Neural cell (in vitro differentiated cells): ENCODE measurements around the gene FOXO1. TPM values are rescaled to one million over a fixed set of nuclear protein-coding genes. Genes with fewer than 3 reads are reported as not detected.

Experiments used
- H2AFZ ChIP-seq: fragments of 200-600, 300-800 bp; sonication (generic), shearing (Covaris generic); 2 replicates; pipeline ENCODE4 v1.6.0; 2014; ENCODE audit warnings: low read depth, mild to moderate bottlenecking, antibody characterized with exemption, low read length, moderate library complexity
- H3F3A ChIP-seq: fragments of 200-600 bp; shearing (Covaris generic); 2 replicates; pipeline ENCODE4 v1.6.1; 2016; ENCODE audit warnings: mild to moderate bottlenecking, moderate library complexity, mixed read lengths, antibody characterized with exemption, low read length; ENCODE audit not compliant: insufficient read depth, poor library complexity, severe bottlenecking
- H3K27ac ChIP-seq: fragments of 200-600, 300-800 bp; sonication (generic), shearing (Covaris generic); 2 replicates; pipeline ENCODE4 v1.5.1; 2014; ENCODE audit warnings: mild to moderate bottlenecking, low read length, moderate library complexity
- H3K27me3 ChIP-seq: fragments of 300-800, 200-600 bp; sonication (generic), shearing (Covaris generic); 2 replicates; pipeline ENCODE4 v1.6.0; 2014; ENCODE audit warnings: mild to moderate bottlenecking, low read depth, low read length, moderate library complexity; ENCODE audit not compliant: insufficient read depth
- H3K36me3 ChIP-seq: fragments of 300-800, 200-600 bp; sonication (generic), shearing (Covaris generic); 2 replicates; pipeline ENCODE4 v1.5.1; 2014; ENCODE audit warnings: mild to moderate bottlenecking, antibody characterized with exemption, low read length, moderate library complexity; ENCODE audit not compliant: insufficient read depth
- H3K4me2 ChIP-seq: fragments of 300-800, 200-600 bp; sonication (generic), shearing (Covaris generic); 2 replicates; pipeline ENCODE4 v1.6.0; 2014; ENCODE audit warnings: mild to moderate bottlenecking, low read length
- H3K4me3 ChIP-seq: fragments of 300-800, 200-600 bp; sonication (generic), shearing (Covaris generic); 2 replicates; pipeline ENCODE4 v1.5.1; 2014; ENCODE audit warnings: mild to moderate bottlenecking, low read length, moderate library complexity
- H3K79me2 ChIP-seq: fragments of 200-600 bp; shearing (Covaris generic); replicated peaks from 2 replicates; pipeline ENCODE4 v1.6.0; 2014; ENCODE audit warnings: mild to moderate bottlenecking, low read length, moderate library complexity; ENCODE audit not compliant: insufficient read depth
- H3K9ac ChIP-seq: fragments of 300-800, 200-600 bp; sonication (generic), shearing (Covaris generic); 2 replicates; pipeline ENCODE4 v1.6.1; 2016; ENCODE audit warnings: mild to moderate bottlenecking, low read length, mixed read lengths
- H3K9me2 ChIP-seq: fragments of 200-600 bp; shearing (Covaris generic); 2 replicates; pipeline ENCODE4 v1.6.1; 2016; ENCODE audit warnings: mild to moderate bottlenecking, low read length, mixed read lengths; ENCODE audit not compliant: insufficient read depth
- H3K9me3 ChIP-seq: fragments of 200-600, 300-800 bp; sonication (generic), shearing (Covaris generic); 2 replicates; pipeline ENCODE4 v1.6.1; 2016; ENCODE audit warnings: mild to moderate bottlenecking, mixed run types, low read length, moderate library complexity, mixed read lengths
- H4K20me1 ChIP-seq: fragments of 200-600 bp; shearing (Covaris generic); 2 replicates; pipeline ENCODE4 v1.6.1; 2016; ENCODE audit warnings: mild to moderate bottlenecking, mixed run types; ENCODE audit not compliant: insufficient read depth
- CTCF ChIP-seq: fragments of 450-650 bp; IDR thresholded peaks from 2 replicates; pipeline ENCODE4 v1.5.1; 2014; ENCODE audit warnings: antibody characterized with exemption, mild to moderate bottlenecking, moderate library complexity; ENCODE audit not compliant: poor library complexity, severe bottlenecking
- EP300 ChIP-seq: fragments of 450-650 bp; conservative IDR thresholded peaks from 2 replicates; pipeline ENCODE4 v1.6.1; 2014; ENCODE audit warnings: antibody characterized with exemption, mild to moderate bottlenecking, moderate library complexity; ENCODE audit not compliant: poor library complexity, severe bottlenecking
- EZH2 ChIP-seq: fragments of 200-600, 300-800 bp; shearing (Covaris generic), sonication (generic); IDR thresholded peaks from 2 replicates; pipeline ENCODE4 v1.6.1; 2014; ENCODE audit warnings: antibody characterized with exemption, low read length, borderline replicate concordance, mild to moderate bottlenecking; ENCODE audit not compliant: insufficient read depth, poor library complexity, severe bottlenecking
- MXI1 ChIP-seq: fragments of 450-650 bp; conservative IDR thresholded peaks from 2 replicates; pipeline ENCODE4 v1.6.1; 2014; ENCODE audit warnings: antibody characterized with exemption, mild to moderate bottlenecking; ENCODE audit not compliant: poor library complexity, severe bottlenecking
- POLR2AphosphoS5 ChIP-seq: IDR thresholded peaks from 2 replicates; pipeline ENCODE4 v1.6.1; 2012
- RAD21 ChIP-seq: fragments of 450-650 bp; conservative IDR thresholded peaks from 2 replicates; pipeline ENCODE4 v1.6.1; 2014; ENCODE audit warnings: antibody characterized with exemption, mild to moderate bottlenecking, moderate library complexity
- SMC3 ChIP-seq: fragments of 450-650 bp; conservative IDR thresholded peaks from 2 replicates; pipeline ENCODE4 v1.6.1; 2014; ENCODE audit warnings: antibody characterized with exemption, mild to moderate bottlenecking, moderate library complexity; ENCODE audit not compliant: poor library complexity
- TAF1 ChIP-seq: IDR thresholded peaks from 2 replicates; pipeline ENCODE4 v1.6.1; 2012; ENCODE audit warnings: low read depth
- polyA plus RNA-seq: library from polyadenylated mRNA; depleted of rRNA; stranded (reverse); fragments of >200 nt; gene quantifications from 2 replicates; pipeline ENCODE4 v1.2.3, GENCODE V29; 2014
- TF ChIP-seq, protein P1 (sequence below): IDR thresholded peaks from 2 replicates; pipeline ENCODE4 v1.6.1; 2012; ENCODE audit warnings: borderline replicate concordance

Gene FOXO1
- polyA plus RNA-seq, 1 donor from 2014 or later = 1.2 TPM

- no peaks in the 10 kb centered on the region for H3K79me2 ChIP-seq
- H3F3A ChIP-seq = no peaks in the 10 kb centered on the region
- H4K20me1 ChIP-seq = no peaks in the 10 kb centered on the region
- no peak overlapping the region for H3K9ac ChIP-seq
- no peaks in the 10 kb centered on the region for H3K27me3 ChIP-seq
- no peaks in the 10 kb centered on the region for H3K9me2 ChIP-seq
- no peaks in the 10 kb centered on the region for H3K36me3 ChIP-seq
- no peak overlapping the region for H3K4me3 ChIP-seq
- TF ChIP-seq, protein P1, sequence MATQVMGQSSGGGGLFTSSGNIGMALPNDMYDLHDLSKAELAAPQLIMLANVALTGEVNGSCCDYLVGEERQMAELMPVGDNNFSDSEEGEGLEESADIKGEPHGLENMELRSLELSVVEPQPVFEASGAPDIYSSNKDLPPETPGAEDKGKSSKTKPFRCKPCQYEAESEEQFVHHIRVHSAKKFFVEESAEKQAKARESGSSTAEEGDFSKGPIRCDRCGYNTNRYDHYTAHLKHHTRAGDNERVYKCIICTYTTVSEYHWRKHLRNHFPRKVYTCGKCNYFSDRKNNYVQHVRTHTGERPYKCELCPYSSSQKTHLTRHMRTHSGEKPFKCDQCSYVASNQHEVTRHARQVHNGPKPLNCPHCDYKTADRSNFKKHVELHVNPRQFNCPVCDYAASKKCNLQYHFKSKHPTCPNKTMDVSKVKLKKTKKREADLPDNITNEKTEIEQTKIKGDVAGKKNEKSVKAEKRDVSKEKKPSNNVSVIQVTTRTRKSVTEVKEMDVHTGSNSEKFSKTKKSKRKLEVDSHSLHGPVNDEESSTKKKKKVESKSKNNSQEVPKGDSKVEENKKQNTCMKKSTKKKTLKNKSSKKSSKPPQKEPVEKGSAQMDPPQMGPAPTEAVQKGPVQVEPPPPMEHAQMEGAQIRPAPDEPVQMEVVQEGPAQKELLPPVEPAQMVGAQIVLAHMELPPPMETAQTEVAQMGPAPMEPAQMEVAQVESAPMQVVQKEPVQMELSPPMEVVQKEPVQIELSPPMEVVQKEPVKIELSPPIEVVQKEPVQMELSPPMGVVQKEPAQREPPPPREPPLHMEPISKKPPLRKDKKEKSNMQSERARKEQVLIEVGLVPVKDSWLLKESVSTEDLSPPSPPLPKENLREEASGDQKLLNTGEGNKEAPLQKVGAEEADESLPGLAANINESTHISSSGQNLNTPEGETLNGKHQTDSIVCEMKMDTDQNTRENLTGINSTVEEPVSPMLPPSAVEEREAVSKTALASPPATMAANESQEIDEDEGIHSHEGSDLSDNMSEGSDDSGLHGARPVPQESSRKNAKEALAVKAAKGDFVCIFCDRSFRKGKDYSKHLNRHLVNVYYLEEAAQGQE = no peak
- TF ChIP-seq TAF1 (no peak), RAD21 (no peak), POLR2AphosphoS5 (no peak), EZH2 (no peak)
- no peak overlapping the region for H3K27ac ChIP-seq
- H3K9me3 ChIP-seq = no peaks in the 10 kb centered on the region
- no peak overlapping the region for H3K4me2 ChIP-seq
- H2AFZ ChIP-seq = no peak overlapping the region
These were observed 14.3 kb upstream of the FOXO1 start for GRCh38 chr13:40680659-40681323.

- no peaks in the 10 kb centered on the region for H4K20me1 ChIP-seq
- no peak overlapping the region for H3K4me3 ChIP-seq
- TF ChIP-seq RAD21 = no peak
- TF ChIP-seq POLR2AphosphoS5 = no peak
- no peak for TF ChIP-seq SMC3
- no peak for TF ChIP-seq MXI1
- TF ChIP-seq, protein P1 = no peak
- no peak for TF ChIP-seq EP300
- no peak for TF ChIP-seq CTCF
- no peak for TF ChIP-seq EZH2
- TF ChIP-seq TAF1 = no peak
- no peak overlapping the region for H3K4me2 ChIP-seq
- no peaks in the 10 kb centered on the region for H3K36me3 ChIP-seq
- no peaks in the 10 kb centered on the region for H3F3A ChIP-seq
- H3K27me3 ChIP-seq = no peaks in the 10 kb centered on the region
- no peak overlapping the region for H3K9ac ChIP-seq
- H2AFZ ChIP-seq = no peak overlapping the region
- no peak overlapping the region for H3K27ac ChIP-seq
- no peaks in the 10 kb centered on the region for H3K9me2 ChIP-seq
- H3K79me2 ChIP-seq = no peaks in the 10 kb centered on the region
- H3K9me3 ChIP-seq = no peaks in the 10 kb centered on the region
These were observed 13.1 kb upstream of the FOXO1 start for GRCh38 chr13:40679480-40679985.
